Esophagus squamous epithelium (tissue), 4 donors: Measurements from ENCODE around the gene LRP8.

Experiments used
- CTCF ChIP-seq, 6 experiments: fragments of 450-650 bp in 4 of 6; fragments of 200-600 bp in 2 of 6; sonication (generic) in 2 of 6; IDR thresholded peaks; one replicate each; pipeline ENCODE4 v1.5.1; 2016 to 2019; ENCODE audit warnings: antibody characterized with exemption in 6 of 6, mild to moderate bottlenecking in 4 of 6, moderate library complexity in 4 of 6
- POLR2A ChIP-seq, 4 donors: fragments of 450-650 bp; IDR thresholded peaks; one replicate each; pipeline ENCODE4 v1.6.1; 2017; ENCODE audit warnings: antibody characterized with exemption in 4 of 4, mild to moderate bottlenecking in 4 of 4, moderate library complexity in 3 of 4

- TF ChIP-seq CTCF (IDR thresholded peaks at IDR 0.05) = no peak
- no peak for TF ChIP-seq POLR2A (IDR thresholded peaks at IDR 0.05)
Measured at GRCh38 chr1:53323316-53323715, 4.6 kb downstream of the LRP8 start.
